Measurements from ENCODE around the gene SPINK4. TPM values are rescaled to one million over a fixed set of nuclear protein-coding genes. Genes with fewer than 3 reads are reported as not detected.
A peak's percentile ranks its signal among the peaks of the same experiment; 100 is the strongest.

SPINK4 gene
- total RNA-seq, 1 donor from 2014 or later = not detected

DNA sequence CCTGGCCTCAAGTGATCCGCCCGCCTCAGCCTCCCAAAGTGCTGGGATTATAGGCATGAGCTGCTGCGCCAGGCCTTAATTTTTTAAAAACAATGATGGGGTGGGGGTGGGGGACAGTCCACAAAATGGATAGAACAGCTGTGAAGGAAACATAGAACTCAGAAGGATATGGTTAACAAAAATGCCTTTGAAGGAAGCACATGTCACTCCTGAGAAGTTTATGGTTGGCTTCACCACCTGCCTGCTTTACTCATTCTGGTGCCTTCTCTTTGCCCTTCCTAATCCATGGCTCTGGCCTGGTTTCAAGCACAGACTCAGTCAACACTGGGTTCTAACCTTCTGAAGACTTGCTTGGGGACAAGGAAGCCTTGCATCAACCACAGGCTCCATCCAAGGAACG is 14.2 kb downstream of the SPINK4 start:
- no peak for DNase-seq (ENCODE audit: low spot score)
- intact Hi-C loops (cut with DNase I) = no loop called here

GRCh38 chr9:33255014-33255413 is 15.0 kb downstream of the SPINK4 start:
- no peak for DNase-seq (ENCODE audit: low spot score)
- intact Hi-C loops (cut with DNase I) = no loop called here

GRCh38 chr9:33255471-33255870 is 15.5 kb downstream of the SPINK4 start:
- intact Hi-C loops (cut with DNase I) = no loop called here
- DNase-seq (ENCODE audit: low spot score) = no peak

GRCh38 chr9:33256236-33256635 is 16.3 kb downstream of the SPINK4 start:
- intact Hi-C loops (cut with DNase I) = no loop called here
- DNase-seq (ENCODE audit: low spot score) = no peak

GRCh38 chr9:33257276-33257675 is 17.3 kb downstream of the SPINK4 start:
- no peak for DNase-seq (ENCODE audit: low spot score)
- intact Hi-C loops (cut with DNase I) = no loop called here

GRCh38 chr9:33260372-33260771 is 20.4 kb downstream of the SPINK4 start:
- intact Hi-C loops (cut with DNase I) = loop anchor here (5.0 kb wide), 1 partner anchor 233 kb away; the partner anchor contains the start of gene DNAJA1
- no peak for DNase-seq (ENCODE audit: low spot score)

- intact Hi-C loops (cut with DNase I) = loop anchor here (5.0 kb wide), 1 partner anchor 236 kb away; the partner anchor contains the start of gene DNAJA1
- DNase-seq (ENCODE audit: low spot score) = no peak
Measured at GRCh38 chr9:33263131-33264002, 23.4 kb downstream of the SPINK4 start.

DNA sequence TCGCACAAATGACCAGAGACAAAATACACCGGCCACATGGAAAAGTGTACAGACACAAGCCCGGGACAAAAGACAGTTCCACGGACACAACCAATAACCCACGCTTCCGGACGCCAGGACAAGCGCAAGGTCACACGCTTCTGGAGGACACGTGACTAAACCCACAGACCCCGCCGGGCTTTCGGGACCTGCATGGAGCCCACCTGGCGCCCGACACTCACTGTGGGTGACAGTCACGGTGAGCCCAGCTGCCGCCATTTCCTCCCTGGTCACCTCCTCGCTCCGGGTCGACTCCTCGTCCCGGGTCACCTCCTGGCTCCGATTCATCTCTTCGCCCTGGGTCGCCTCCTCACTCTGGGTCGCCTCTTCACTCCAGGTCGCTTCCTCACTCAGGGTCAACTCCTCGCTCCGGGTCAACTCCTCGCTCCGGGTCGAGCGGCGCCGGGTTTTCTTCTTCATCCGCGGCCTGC is 24.1 kb downstream of the SPINK4 start:
- DNase-seq (ENCODE audit: low spot score) = peak; percentile 87
- intact Hi-C loops (cut with DNase I) = loop anchor here (5.0 kb wide), 1 partner anchor 237 kb away; the partner anchor contains the start of gene DNAJA1

- intact Hi-C loops (cut with DNase I) = loop anchor here (5.0 kb wide), 1 partner anchor 237 kb away; the partner anchor contains the start of gene DNAJA1
- DNase-seq (ENCODE audit: low spot score) = peak; percentile 100
Measured at GRCh38 chr9:33264473-33265177, 24.7 kb downstream of the SPINK4 start, which contains the start of the genes BAG1 and CHMP5. TSS of gene BAG1 (minus strand) at chr9:33264708. TSS of gene CHMP5 (plus strand) at chr9:33265049. CDS start at chr9:33265079, 30 bp downstream.

DNA sequence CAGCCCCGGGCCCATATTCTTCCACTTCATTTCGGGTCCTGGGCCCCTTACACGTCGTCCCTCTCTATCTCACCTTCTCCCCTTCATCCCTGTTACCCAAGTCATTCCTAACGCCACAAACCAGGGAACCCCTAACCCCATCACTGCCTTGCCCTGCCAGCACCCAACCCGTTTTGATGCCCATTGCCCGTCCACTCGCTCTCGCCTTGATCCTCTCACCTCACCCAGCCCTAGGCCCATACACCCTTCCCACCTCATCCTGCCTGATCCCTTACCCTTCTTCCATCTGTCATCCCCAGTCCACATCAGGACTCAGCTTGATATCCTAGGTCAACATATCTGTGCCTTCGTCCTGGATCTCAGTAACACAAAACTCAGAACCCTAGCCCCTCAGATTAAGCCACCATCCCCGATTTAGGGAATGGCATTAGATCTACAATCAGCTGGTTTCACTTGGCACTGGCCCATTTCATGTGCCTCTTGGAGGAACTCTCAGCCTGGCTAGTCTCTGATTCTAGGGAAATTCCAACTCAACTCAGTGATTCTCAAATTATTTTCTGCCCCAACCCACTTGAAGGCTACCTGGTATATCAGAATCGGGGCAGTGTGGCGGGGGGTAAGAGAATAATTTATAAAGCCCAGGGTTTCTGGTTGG is 25.4 kb downstream of the SPINK4 start:
- DNase-seq (ENCODE audit: low spot score) = no peak
- intact Hi-C loops (cut with DNase I) = no loop called here

GRCh38 chr9:33267151-33267767 is 27.3 kb downstream of the SPINK4 start:
- intact Hi-C loops (cut with DNase I) = no loop called here

GRCh38 chr9:33270146-33270545 is 30.2 kb downstream of the SPINK4 start:
- intact Hi-C loops (cut with DNase I) = no loop called here
- no peak for DNase-seq (ENCODE audit: low spot score)

More at GRCh38 chr9:33267151-33267767, 27.3 kb downstream of the SPINK4 start:
- DNase-seq (ENCODE audit: low spot score) = no peak

DNA sequence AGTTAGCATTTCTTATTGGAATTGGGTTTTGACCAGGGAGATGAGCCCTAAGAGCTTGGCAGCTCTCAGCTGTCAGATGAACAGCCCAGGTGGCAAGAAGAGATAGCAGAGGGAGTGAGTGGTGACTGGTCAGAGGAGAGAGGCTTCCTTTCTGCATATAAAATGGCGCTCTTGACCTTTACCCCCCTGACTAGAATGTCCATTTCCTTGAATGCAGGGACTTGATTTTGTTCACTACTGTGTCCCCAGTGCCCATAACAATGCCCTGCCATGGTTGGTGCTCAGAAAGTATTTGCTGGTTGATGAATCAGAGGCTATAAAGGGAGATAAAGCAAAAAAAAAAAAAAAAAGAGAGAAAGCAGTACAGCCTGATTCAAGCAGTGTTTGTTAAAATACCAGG is 32.1 kb downstream of the SPINK4 start:
- no peak for DNase-seq (ENCODE audit: low spot score)
- intact Hi-C loops (cut with DNase I) = no loop called here

DNA sequence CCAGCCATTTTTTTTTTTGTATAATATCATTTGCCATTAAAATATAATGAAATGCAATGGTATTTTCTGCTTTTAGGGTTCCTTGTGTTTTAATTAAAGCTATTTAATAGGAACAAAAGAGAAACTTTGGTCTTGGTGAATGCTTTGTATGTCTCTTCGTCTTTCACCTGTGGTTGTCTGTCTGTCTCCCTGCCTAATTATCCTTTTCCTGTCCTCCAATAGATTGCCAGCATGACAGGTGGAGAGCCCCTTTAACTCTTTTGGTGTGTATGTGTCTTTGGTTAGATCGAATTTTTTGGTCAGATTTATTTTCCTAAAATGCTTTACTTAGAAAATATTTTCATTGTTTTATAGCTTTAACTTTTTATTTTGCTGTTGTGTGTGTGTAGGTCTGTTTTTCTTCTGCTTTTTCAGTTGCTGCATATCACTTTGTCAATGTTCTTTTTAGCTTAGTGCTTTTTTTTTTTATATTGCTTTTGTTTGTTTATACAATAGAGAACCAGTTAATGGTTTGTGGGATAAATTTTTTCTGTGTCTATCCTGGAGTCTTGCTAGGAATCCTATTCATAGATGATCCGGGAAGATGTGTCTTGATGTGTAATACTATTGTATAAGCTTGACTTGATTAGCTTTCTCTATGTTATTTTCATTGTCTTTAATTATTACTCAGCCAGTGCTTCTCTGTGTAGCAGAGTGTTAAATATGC is 33.5 kb downstream of the SPINK4 start:
- intact Hi-C loops (cut with DNase I) = no loop called here
- DNase-seq (ENCODE audit: low spot score) = no peak

DNA sequence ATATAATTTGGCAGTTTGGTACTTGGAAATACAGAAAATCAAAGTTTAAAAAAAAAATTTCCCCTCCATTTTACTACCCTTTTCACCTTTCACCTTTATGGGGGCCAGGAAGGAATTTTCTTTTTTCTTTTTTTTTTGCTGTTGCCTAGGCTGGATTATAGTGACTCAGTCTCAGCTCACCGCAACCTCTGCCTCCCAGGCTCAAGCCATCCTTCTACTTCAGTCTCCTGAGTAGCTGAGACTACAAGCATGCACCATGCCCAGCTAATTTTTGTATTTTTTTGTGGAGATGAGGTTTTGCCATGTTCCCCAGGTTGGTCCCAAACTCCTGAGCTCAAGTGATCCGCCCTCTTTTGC is 34.0 kb downstream of the SPINK4 start:
- intact Hi-C loops (cut with DNase I) = no loop called here
- no peak for DNase-seq (ENCODE audit: low spot score)

- no peak for DNase-seq (ENCODE audit: low spot score)
- intact Hi-C loops (cut with DNase I) = no loop called here
Measured at GRCh38 chr9:33277484-33277883, 37.5 kb downstream of the SPINK4 start.

DNA sequence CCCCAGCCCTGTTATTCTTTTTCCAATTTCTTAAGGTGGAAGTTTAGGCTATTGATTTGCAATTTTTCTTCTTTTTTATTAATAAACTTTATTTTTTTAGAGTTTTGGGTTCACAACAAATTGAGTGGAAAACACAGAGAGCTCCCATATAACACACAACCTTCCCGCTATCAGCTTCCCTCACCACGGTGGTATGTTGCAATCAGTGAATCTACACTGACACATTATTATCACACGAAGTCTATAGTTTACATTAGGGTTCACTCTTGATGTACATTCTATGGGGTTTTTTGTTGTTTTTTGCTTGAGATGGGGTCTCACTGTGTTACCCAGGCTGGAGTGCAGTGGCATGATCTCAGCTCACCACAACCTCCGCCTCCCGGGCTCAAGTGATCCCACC is 45.5 kb downstream of the SPINK4 start:
- no peak for DNase-seq (ENCODE audit: low spot score)
- intact Hi-C loops (cut with DNase I) = loop anchor here (10.0 kb wide), 1 partner anchor 189 kb away; the partner anchor contains the start of gene NOL6

GRCh38 chr9:33287087-33287490 is 47.1 kb downstream of the SPINK4 start:
- intact Hi-C loops (cut with DNase I) = loop anchor here (10.0 kb wide), 1 partner anchor 188 kb away; the partner anchor contains the start of gene NOL6
- DNase-seq (ENCODE audit: low spot score) = no peak

DNA sequence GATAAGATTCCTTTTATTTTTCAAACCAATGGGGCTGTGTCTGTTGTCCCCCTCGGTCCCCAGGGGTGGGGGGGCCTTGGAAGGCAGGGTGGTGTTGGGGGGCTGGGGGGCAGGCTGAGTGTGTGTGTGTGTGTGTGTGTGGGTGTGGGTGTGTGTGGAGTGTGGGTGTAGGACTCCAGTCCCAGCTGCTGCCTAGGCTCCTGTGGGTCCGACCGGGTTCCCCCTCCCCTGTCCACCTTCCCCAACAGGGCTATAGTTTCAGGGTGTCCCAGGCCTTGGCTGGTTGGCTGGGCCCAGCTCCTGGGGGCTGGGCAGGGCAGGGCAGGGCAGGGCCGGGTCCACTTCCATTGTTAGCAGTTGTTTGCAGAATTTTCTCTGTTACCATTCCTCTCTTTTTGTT is 48.3 kb downstream of the SPINK4 start:
- intact Hi-C loops (cut with DNase I) = loop anchor here (10.0 kb wide), 1 partner anchor 187 kb away; the partner anchor contains the start of gene NOL6
- DNase-seq (ENCODE audit: low spot score) = no peak
